Left hindlimb (tissue), 1 donor: ENCODE data around the gene C1orf185.
"Not testable (repeated sequence)": the region's sequence is repeated elsewhere in the genome, so short reads cannot be mapped to it uniquely, and the experiment has no call there.

Experiments
- DNase-seq: peaks from one replicate; pipeline ENCODE4 v3.0.0-alpha.2; 2018

The C1orf185 gene

GRCh38 chr1:51101976-51102375 is at the start of gene C1orf185:
TSS of gene C1orf185 (plus strand) at chr1:51102228. CDS start at chr1:51102234, 6 bp downstream.
- no peak for DNase-seq

- no peak for DNase-seq
Observed at GRCh38 chr1:51058858-51059257, 43.2 kb upstream of the C1orf185 start.

- DNase-seq: no peak
Observed at GRCh38 chr1:51061231-51061918, 40.7 kb upstream of the C1orf185 start.

- no peak for DNase-seq
Observed at GRCh38 chr1:51063121-51063520, 38.9 kb upstream of the C1orf185 start.

- DNase-seq: no peak
Observed at GRCh38 chr1:51070011-51070410, 32.0 kb upstream of the C1orf185 start.

GRCh38 chr1:51070640-51071039 is 31.4 kb upstream of the C1orf185 start:
- DNase-seq: no peak

GRCh38 chr1:51071291-51072042 is 30.6 kb upstream of the C1orf185 start:
- DNase-seq: no peak

- DNase-seq: no peak
Observed at GRCh38 chr1:51072043-51072439, 30.0 kb upstream of the C1orf185 start.

- DNase-seq: no peak
Observed at GRCh38 chr1:51072651-51073050, 29.4 kb upstream of the C1orf185 start.

GRCh38 chr1:51073456-51073855 is 28.6 kb upstream of the C1orf185 start:
- DNase-seq: no peak

GRCh38 chr1:51086496-51087271 is 15.3 kb upstream of the C1orf185 start:
- no peak for DNase-seq

- DNase-seq: no peak
Observed at GRCh38 chr1:51088474-51088873, 13.6 kb upstream of the C1orf185 start.

- DNase-seq: no peak
Observed at GRCh38 chr1:51093581-51093980, 8.4 kb upstream of the C1orf185 start.

- no peak for DNase-seq
Observed at GRCh38 chr1:51097171-51097570, 4.9 kb upstream of the C1orf185 start.

- no peak for DNase-seq
Observed at GRCh38 chr1:51100264-51100880, 1.7 kb upstream of the C1orf185 start.

GRCh38 chr1:51114137-51114536 is 12.1 kb downstream of the C1orf185 start:
- no peak for DNase-seq

- no peak for DNase-seq
Observed at GRCh38 chr1:51115714-51116404, 13.8 kb downstream of the C1orf185 start.

GRCh38 chr1:51119331-51119730 is 17.3 kb downstream of the C1orf185 start:
- DNase-seq: no peak

GRCh38 chr1:51120629-51121028 is 18.6 kb downstream of the C1orf185 start:
- DNase-seq: no peak

GRCh38 chr1:51127152-51127551 is 25.1 kb downstream of the C1orf185 start:
- not testable (repeated sequence) for DNase-seq

GRCh38 chr1:51131185-51131584 is 29.2 kb downstream of the C1orf185 start:
- DNase-seq: no peak

GRCh38 chr1:51133045-51133444 is 31.0 kb downstream of the C1orf185 start:
- no peak for DNase-seq

GRCh38 chr1:51137696-51138095 is 35.7 kb downstream of the C1orf185 start:
- DNase-seq: not testable (repeated sequence)
